Sigmoid colon (tissue), 4 donors: ENCODE data around the gene EPHA10.

Source experiments
- POLR2A ChIP-seq, 2 donors: fragments of 450-650 bp; IDR thresholded peaks; one replicate each; pipeline ENCODE4 v1.6.1; 2016; ENCODE audit warnings: antibody characterized with exemption in 2 of 2, mild to moderate bottlenecking in 2 of 2, moderate library complexity in 2 of 2
- POLR2AphosphoS5 ChIP-seq, 4 donors: sonication (generic); formaldehyde crosslinking; IDR thresholded peaks; one replicate each; pipeline ENCODE4 v1.6.1; 2017; ENCODE audit warnings: antibody characterized with exemption in 4 of 4
- TF ChIP-seq, protein P1 (sequence below), 4 experiments: fragments of 450-650 bp in 3 of 4; fragments of 200-600 bp in 1 of 4; IDR thresholded peaks; one replicate each; pipeline ENCODE4 v1.5.1; 2016 to 2019; ENCODE audit warnings: antibody characterized with exemption in 4 of 4, mild to moderate bottlenecking in 3 of 4, moderate library complexity in 2 of 4

DNA sequence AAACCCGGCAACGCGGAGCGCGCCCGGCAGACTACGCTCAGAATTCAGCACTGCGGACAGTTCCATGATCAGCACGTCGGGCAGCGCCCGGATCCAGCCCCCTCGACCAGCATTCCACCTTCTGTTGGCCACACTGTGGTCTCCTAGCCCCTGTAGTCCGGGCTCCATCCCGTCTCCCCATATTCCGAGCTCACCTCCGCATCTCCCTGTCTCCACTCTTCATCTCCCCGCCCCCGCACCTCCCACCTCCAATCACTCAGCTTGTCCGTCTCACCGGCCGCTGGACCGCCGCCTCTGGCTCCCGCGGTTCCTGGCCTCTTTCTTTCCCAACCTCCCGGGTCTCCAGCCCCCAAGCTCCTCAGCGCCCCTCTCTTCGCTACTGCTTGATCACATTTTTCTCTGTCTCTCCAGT, 500 bp downstream of the EPHA10 start:
- TF ChIP-seq, protein P1, sequence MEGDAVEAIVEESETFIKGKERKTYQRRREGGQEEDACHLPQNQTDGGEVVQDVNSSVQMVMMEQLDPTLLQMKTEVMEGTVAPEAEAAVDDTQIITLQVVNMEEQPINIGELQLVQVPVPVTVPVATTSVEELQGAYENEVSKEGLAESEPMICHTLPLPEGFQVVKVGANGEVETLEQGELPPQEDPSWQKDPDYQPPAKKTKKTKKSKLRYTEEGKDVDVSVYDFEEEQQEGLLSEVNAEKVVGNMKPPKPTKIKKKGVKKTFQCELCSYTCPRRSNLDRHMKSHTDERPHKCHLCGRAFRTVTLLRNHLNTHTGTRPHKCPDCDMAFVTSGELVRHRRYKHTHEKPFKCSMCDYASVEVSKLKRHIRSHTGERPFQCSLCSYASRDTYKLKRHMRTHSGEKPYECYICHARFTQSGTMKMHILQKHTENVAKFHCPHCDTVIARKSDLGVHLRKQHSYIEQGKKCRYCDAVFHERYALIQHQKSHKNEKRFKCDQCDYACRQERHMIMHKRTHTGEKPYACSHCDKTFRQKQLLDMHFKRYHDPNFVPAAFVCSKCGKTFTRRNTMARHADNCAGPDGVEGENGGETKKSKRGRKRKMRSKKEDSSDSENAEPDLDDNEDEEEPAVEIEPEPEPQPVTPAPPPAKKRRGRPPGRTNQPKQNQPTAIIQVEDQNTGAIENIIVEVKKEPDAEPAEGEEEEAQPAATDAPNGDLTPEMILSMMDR (IDR thresholded peaks at IDR 0.05), result no peak
- TF ChIP-seq POLR2A (IDR thresholded peaks at IDR 0.05), result no peak
- no peak for TF ChIP-seq POLR2AphosphoS5 (IDR thresholded peaks at IDR 0.05)
